Hindlimb muscle (tissue), 1 donor: ENCODE results near the gene KIF13A. TPM values are rescaled to one million over a fixed set of nuclear protein-coding genes. Genes with fewer than 3 reads are reported as not detected.
"Not testable (repeated sequence)": the region's sequence is repeated elsewhere in the genome, so short reads cannot be mapped to it uniquely, and the experiment has no call there.

ENCODE experiments used
- DNase-seq: peaks from one replicate; pipeline ENCODE4 v3.0.0-alpha.2; 2013
- polyA plus RNA-seq: library from polyadenylated mRNA; unstranded; fragments of 120-200 nt; gene quantifications from one replicate; pipeline ENCODE4 v1.2.1, GENCODE V29; 2013; ENCODE audit not compliant: insufficient read length

KIF13A gene
- polyA plus RNA-seq, 1 donor, result 42.8 TPM

DNA sequence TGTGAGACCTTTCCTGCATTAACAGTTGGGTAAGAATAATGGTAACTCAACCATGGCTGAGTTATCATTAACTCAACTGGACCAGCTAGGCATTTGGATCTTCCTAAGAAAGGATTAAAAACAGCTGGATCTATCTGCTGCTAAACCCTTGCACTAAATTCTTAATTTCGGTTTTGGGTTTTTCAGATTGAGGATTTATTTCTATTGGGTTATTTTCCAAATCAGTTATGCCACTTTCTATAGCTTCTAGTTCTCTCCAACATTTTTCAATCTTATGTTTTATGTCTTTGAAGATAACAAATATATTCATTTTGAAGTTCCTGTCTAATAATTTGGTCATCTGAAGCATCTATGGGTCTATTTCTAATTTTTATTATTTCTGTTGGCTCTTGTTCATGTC, 92.5 kb downstream of the KIF13A start:
- DNase-seq, result no peak

DNA sequence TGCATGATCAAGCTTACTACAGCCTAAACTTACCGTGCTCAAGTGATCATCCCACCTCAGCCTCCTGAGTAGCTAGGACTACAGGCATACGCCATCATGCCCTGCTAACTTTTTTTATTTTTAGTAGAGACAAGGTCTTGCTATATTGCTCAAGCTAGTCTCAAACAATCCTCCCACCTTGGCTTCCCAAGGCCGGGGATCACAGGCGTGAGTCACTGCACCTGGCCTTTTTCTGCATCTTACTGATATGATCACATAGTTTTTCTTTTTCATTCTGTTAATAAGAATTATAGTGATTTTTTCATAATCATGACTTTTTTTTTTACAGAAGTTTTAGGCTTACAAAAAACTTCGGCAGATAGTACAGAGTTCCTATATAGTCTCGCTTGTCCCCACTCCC, 93.2 kb downstream of the KIF13A start:
- DNase-seq, result no peak

DNA sequence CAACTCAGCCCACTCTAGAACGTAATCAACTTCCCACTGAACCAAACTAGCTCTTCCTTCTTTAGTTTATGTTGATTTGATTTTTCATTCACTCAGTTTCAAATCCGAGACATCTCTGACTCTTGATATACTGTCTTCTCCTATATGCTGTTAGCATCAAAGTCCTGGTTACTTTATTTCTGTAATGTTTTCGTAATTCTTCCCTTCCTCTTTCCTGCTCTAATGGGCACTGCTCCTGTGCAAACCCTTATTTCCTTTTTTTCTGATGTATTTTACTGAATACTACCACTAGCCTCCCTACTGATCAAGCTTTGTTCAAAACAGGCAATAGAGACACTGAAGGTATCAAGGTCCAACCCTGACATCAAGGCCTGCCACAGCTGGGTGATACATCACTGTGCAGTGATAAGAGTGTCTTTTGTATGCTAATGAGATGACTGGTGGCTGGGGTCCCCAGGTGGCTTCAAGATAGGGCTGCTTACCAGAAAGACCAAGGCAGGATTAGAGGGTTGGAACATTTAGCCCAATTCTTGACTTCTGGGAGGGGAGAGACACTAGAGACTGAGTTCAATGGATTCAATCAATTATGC, 95.2 kb downstream of the KIF13A start:
- DNase-seq, result no peak

DNA sequence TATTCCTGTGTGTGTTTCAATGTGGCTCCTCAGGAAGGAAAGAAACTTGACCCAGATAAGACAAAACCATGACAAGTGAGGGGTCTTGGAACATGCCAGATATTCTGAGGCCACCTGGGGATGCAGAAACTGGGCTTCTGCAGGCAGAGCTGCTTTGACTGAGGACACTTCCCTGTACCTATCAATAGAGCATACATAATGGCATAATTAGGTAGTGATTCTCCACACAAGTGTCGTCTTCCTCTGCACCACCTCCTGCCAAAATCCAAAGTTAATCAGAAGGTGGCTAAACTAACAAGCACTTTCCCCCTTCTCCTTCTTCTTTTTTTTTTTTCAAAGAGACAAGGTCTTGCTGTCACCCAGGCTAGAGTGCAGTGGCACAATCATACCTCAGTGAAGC, 97.1 kb downstream of the KIF13A start:
- no peak for DNase-seq

DNA sequence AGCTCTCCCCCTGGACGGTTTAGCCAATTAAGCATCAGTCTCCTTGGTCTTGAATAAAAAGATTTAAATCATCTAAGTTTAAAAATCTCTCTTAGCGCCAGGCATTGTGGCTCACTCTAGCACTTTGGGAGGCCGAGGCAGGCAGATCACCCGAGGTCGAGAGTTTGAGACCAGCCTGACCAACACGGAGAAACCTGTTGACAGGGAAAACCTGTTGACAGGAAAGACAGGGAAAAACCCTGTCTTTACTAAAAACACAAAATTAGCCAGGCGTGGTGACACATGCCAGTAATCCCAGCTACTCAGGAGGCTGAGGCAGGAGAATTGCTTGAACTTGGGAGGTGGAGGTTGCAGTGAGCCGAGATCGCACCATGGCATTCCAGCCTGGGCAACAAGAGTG, 97.7 kb downstream of the KIF13A start:
- not testable (repeated sequence) for DNase-seq

DNA sequence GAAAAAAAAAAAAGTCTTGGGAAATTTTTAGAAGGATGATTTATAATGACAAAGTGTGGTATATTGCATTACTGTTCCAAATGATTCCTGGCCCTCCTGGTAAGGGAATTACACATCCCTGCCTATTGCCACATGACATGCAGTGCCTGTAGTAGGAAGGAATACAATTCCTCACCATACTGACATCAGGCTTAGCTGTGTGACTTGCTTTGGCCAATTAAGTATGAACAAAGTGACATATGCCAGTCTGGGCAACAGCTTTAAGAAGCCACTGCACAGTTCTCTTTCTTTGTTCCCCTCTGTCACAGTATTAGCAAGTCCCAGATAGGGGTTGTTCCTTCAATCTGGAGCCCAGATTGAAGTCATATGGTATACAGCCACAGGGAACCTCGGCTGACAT, 100.5 kb downstream of the KIF13A start:
- DNase-seq, result no peak

DNA sequence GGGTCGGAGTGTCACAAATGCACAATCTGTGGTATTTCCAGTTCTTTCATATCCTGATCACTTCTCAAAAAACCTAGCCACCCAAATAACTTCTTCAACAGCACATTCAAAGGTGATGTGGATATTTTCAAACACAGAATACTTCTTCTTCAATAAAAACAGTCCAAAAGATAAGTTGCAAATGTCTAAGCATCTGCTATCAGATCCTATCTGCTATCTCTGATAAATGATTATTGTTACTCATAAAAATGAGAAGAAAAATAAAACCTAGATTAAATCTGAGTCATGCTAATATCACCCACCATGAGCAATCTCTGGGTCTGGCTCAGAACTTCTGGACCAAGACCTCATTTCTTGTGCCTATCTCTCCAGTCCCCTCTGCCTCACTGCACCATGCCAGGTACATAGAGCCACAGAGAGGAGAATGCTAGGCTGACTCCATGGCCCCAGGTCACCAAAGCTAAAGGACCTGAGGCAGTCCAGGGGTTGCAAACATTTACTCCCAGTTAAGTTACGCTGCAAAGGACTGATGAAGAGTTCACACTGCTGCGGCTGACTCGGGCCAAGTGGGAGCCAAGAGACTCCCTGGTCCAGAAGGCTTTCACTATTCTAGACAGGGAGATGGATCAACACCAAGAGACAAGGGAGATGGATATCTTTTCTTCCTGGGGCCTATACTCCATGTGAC, 101.4 kb downstream of the KIF13A start:
- no peak for DNase-seq

DNA sequence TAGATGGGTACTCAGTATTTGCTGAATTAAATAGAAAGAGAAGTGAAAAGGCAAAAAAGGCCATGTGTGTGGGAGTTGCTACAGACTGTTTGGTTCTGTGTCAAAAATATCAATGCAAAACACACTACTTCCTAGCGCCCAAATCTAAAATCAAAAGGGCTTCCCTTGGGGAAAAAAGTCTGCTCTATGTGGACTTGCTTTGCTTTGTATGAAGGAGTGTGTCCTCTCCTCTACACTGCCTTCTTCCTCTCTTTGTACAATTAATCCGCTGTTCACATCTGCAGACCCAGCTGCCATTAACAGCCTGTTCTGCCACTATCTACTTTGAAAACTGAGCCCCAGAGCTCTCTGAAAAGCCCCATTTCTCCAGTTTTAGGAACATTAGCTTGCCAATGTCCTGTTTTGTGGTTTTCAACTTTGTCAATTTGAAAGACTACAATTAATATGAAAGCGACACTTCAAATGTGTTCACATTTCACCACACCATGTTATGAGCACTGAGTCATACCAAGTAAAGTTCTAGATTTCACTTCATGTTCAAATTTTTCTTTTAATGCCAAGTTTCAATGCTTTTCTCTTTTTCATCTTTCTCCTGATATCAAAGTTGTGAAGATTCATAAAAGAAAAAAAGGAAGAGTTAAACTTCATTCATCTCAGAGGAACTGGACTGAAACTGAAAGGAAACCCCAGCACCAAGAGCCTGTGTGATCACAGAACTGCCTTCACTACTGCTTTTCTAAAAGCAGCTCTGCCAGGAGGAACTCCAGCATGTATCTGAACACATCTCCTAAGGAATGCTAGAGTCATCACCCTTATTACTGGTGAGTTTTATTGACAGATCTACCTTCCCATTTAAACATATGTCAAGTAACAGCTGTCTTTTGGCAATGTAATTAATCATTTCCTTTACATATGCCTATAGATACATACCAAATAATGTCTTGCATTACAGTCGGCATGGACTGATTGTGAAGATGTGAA, 102.6 kb downstream of the KIF13A start:
- no peak for DNase-seq

DNA sequence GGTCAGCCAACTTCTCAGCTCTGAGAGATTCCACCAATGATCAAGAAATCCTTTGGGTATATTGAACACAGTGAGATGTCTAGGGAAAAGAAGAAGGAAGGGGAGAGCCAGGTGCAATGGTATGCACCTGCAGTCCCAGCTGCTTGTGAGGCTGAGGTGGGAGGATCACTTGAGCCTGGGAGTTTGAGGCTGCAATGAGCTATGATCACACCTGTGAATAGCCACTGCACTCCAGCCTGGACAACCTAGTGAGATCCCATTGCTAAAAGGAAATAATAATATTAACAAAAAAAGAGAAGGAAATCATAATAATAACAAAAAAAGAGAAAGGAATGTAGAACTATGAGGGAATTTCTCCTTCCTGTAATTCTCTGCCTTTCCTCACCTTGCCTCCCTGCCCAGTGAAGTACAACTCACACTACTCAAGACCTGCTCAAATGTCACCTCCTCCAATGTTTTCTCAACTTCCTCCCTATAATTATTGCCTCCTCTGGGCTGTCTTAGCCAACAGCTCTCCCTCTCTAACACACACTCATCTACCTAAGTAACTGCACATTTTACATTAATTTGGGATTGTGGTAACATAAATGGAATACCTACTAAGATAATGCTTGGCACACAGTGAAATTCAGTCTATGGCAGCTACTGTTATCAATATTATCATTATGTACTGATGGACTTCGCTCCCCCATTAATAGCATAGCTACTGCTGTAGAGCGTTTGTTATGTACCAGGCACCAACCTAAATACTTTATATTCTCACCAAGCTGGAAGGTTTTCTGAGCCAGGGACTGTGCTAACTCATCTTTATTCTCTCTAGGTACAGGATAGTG, 103.6 kb downstream of the KIF13A start:
- no peak for DNase-seq

DNA sequence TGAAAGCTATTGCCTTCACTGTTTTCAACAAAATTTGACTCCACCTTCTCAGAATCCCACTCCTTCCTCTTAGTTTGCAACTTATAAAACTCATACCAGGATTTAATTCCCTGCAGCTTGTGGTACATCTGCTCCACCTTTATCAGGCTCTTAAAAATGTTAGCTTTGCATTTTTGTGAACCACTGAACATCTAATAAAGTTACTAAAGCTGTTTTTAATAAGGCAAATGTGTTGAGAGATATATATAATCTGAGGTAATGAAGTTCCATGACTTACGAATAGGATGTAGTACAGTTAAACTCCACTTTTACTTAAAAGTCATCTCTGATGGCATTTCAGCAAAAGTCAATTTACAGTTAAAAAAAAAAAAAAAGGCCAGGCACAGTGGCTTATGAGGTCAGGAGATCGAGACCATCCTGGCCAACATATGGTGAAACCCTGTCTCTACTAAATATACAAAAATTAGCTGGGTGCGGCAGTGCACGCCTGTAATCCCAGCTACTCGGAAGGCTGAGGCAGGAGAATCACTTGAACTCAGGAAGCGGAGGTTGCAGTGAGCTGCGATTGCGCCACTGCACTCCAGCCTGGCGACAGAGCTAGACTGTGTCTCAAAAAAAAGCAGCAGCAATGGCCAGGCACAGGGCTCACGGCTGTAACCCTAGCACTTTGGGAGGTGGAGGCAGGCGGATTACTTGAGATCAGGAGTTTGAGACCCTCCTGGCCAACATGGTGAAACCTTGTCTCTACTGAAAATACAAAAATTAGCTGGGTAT, 106.2 kb downstream of the KIF13A start:
- no peak for DNase-seq

DNA sequence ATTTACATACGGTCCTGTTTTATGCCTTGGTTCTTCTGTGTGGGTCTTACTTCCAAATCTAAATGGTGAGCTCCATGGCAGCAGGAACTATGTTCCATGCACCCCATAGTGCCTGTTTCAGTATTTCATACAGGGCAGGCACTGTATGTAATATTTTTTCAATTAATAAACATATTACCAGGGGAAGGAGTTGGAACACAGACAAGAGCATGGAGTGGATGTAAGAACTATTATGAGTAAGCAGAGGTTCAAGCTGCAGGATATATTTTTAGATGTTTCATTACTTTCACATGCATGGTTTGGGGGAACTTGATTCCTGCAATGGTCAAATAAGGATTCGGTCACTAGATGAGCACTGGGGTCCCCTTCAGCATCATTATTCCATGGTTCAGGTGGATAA, 108.3 kb downstream of the KIF13A start:
- peak; percentile 65 for DNase-seq

DNA sequence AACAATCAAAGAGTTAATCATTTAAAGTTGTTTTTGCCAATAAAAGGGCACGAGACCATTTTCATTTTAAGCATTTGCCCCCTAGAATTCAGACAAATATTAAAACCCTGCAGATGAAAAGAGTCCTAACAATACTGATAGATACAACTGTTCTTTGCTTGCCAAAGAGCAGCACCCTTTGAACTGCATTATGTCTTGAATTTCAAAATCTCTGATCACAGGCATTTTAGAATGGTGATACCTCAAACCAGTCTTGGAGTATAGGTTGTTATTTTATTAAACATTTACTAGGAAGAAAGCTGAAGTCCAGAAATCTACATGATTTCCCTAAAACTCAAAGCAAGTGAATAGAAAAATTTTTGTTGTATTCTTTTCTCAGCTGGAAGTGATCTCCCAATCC, 108.7 kb downstream of the KIF13A start:
- no peak for DNase-seq

DNA sequence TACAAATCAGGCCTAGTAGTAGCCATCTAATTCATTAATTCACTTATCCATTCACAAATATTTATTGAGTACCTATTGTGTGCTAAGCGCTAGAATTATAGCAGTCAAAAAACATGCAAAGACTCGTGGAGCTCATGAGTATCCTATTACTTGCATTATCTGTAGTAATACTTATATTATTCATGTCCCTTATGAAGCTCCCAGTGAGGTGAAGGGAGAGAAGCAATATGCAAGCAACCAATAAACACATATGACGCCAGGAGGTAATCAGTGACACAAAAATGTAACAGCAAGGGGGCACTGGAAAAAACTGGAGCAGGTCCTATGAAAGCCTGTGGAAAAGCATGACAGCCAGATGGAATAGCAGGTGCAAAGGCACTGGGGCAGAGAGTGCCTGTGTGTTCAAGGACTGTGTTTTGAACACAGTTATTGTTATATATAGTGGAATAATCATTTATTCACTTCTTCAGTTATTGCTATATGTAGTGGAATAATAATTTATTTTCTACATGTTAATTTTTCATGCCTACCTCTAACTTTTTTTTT, 109.5 kb downstream of the KIF13A start:
- DNase-seq, result no peak

DNA sequence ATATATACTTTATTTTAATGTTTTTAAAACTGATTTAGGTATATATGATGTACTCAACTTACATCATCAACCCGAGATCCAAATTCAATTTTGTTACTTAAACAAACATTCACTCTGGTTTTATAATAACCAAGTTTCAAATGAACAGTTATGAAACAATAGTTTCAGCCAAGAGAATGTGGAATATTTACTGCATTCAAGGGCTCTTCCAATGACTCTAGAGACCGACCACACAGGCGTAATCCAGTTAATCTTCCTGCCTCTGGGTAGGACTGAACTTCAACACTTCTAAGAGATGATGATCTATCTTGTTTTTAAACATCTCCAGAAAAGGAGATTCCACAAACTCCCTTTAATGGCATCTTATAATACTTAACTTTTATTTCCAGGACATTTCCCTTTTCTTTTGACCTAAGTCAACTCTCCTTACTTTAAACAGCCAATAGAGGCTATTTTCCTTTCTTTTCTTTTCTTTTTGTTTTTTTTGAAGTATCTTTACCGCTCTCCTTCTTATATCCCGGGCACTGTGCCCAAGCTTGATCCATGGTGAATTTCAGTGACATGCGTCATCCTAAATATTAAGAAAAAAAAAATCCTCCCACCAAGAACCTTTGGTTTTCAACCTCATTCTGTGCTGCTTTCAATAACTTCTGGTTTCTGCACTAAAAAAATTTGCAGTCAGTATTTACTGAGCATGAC, 110.1 kb downstream of the KIF13A start:
- DNase-seq, result peak; percentile 47

DNA sequence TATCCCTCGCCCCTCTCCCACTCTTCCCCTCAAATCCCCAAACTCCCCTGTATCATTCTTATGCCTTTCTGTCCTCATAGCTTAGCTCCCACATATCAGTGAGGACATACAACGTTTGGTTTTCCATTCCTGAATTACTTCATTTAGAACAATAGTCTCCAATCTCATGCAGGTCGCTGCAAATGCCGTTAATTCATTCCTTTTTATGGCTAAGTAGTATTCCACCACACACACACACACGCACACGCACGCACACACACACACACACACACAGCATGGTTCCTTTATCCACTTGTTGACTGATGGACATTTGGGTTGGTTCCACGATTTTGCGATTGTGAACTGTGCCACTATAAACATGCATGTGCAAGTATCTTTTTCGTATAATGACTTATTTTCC, 112.7 kb downstream of the KIF13A start:
- DNase-seq, result no peak

DNA sequence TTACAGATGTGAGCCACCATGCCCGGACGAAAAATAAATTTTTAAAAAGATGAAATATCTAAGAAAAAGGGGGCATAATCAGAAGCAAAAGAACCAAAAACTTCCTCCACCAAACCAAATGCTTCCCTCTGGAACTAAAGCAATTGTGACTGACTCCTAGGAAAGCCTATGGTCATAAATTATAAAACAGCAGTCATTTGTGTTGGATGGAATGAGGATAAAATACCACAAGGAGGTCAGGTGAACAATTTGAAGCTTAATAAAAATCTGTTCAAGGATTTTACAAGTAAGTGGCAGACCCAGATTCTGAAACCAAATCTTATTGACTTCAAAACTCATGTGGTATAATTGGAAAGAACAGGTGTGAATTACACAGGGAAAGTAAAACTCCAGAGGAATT, 114.5 kb downstream of the KIF13A start:
- no peak for DNase-seq

DNA sequence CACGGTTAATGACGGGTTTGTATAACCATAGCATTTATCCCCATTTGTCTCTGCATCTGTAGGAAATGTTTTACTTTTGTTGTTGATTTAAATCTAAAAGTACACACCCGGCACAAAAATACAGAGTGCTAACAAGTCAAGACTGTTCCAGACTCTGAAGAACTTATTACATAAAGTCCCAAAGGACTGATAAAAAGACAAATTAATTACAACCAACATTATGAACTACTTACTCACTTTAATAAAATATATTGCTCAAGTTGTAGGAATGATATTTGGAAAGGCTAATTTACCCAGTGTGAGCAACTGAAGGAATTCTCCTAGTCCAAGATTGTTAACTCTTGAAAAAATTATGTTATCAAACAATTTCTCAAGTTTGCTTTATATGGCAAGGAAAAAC, 115.6 kb downstream of the KIF13A start:
- DNase-seq, result no peak

DNA sequence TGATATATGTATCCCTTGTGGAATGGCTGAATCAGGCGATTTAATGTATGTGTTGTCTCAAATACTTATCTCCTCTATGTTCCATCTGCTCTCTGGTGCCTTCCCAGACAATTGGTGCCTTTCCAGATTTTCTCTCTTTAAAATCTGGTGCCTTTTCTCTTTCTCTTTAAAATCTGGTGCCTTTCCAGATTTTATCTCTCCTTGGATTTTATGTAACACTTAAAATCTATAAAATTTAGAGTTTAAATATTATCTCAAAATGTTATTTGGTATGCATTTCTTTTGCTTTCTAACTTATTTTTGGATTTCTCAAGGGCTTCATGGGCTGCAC, 116.3 kb downstream of the KIF13A start:
- no peak for DNase-seq

DNA sequence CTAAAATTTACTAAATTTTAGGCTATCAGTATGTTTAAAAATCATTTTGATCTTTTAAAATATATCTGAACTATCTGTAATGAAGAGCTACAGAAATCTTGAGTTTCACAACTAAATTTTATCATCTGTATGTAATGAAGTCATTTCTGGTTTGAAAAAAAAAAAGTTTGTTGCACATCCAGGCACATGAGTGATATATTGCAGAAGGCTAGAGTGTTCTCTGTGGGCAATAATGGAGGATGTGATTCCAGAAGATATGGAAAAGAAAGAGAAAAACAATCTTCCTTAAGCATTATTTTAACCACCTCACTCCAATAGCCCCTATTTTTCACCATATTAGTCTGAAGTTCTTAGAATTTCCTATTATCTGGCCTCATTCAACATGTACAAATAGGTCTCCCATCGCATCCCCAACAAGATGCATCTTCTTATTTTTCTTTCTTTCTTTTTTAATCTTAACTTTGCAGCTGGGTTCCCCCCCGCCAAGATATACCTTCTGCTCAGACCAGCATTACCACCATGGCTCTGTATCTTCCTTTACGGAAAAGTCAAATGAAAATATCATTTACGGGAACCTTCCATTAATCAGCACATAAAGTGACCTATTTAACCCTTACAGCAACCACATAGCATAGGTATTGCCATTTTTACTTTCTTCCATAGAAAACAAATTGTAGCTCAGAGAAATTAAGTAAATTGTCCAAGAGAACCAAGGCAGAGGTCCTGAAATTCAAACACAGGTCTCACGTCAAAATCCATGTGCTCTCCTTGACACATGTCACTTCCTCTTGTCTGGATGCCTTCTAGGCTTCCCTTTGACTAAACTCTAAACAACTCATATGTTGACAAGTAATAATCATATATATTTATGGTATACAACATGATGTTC, 116.9 kb downstream of the KIF13A start:
- no peak for DNase-seq

DNA sequence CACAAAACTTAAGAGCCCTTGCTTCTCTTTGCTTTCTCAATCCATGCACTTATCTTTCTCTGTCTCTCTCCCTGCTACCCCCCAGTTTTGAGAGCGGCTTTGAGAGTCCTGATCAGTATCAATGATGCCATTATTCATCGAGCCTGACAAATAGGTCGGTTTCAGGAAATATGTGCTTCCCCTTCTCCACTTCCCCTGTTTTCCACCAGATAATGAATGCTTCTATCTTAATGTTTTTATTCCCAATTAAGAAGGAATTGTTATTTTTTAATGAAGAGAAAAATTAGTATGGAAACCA, 117.7 kb downstream of the KIF13A start:
- no peak for DNase-seq
